ENCODE measurements around the gene PDE11A. TPM values are rescaled to one million over a fixed set of nuclear protein-coding genes. Genes with fewer than 3 reads are reported as not detected.
"Not testable (repeated sequence)": the region's sequence is repeated elsewhere in the genome, so short reads cannot be mapped to it uniquely, and the experiment has no call there.

Gene PDE11A
- polyA plus RNA-seq, 2 of the 4 experiments (the other 2 are of a cell fraction) = 3.6 to 5.6 TPM

DNA sequence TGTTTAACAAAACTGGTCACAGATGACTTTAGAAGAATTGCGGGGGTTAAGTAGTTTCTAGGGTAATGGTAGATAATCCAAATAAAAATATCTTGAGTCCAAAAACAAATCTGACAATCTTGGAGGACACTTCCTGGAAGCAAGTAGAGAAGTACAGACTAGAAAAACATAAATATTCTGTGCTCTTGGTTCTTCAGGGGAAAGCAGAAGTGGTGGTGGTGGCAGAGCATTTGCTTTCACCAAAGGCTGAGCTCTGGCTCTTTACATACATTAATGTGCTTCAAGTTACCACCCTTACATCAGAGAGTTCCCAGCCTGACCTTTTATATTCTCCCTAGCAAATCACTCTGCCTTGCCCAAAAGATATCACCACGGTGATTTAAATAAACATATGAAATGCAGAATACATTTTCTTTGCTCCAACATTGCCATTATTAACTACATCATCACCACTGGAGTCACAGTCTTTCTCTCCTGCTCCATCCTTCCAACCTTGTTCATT is 15.3 kb downstream of the PDE11A start:
- no peak for ATAC-seq
- FAIRE-seq = no peak
- no peaks in the 10 kb centered on the region for H3K4me1 ChIP-seq
- no peak overlapping the region for H3K27ac ChIP-seq
- H3K4me3 ChIP-seq = no peak overlapping the region
- H3K4me2 ChIP-seq = no peak overlapping the region
- TF ChIP-seq, protein P1, sequence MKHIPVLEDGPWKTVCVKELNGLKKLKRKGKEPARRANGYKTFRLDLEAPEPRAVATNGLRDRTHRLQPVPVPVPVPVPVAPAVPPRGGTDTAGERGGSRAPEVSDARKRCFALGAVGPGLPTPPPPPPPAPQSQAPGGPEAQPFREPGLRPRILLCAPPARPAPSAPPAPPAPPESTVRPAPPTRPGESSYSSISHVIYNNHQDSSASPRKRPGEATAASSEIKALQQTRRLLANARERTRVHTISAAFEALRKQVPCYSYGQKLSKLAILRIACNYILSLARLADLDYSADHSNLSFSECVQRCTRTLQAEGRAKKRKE (CRISPR knock-in tag; IDR thresholded peaks at IDR 0.05; ENCODE audit: low read depth) = no peak
- TF ChIP-seq MAFK (IDR thresholded peaks at IDR 0.05; ENCODE audit: partially characterized antibody) (no peak), JUNB (IDR thresholded peaks at IDR 0.05) (no peak), PBX3 (IDR thresholded peaks at IDR 0.05) (no peak), MAZ (IDR thresholded peaks at IDR 0.05; ENCODE audit: borderline replicate concordance, low read depth, low read length) (no peak), KDM5A (IDR thresholded peaks at IDR 0.05) (no peak), KDM1A (IDR thresholded peaks at IDR 0.05; ENCODE audit: low read depth) (no peak), TFCP2L1 (CRISPR knock-in tag; IDR thresholded peaks at IDR 0.05) (no peak), TP53 (CRISPR knock-in tag; IDR thresholded peaks at IDR 0.05) (no peak), CBX2 (IDR thresholded peaks at IDR 0.05; ENCODE audit: borderline replicate concordance, low read depth) (no peak), USF2 (IDR thresholded peaks at IDR 0.05) (no peak), CHD2 (IDR thresholded peaks at IDR 0.05; ENCODE audit: low read length, partially characterized antibody) (no peak), EP300 (IDR thresholded peaks at IDR 0.05) (no peak), BHLHE40 (IDR thresholded peaks at IDR 0.05; ENCODE audit: low read depth, low read length) (no peak), HOXA7 (CRISPR knock-in tag; IDR thresholded peaks at IDR 0.05) (no peak), EHMT2 (IDR thresholded peaks at IDR 0.05; ENCODE audit: low read depth) (no peak), ESRRA (IDR thresholded peaks at IDR 0.05; ENCODE audit: borderline replicate concordance, low read length) (no peak), HOXB5 (CRISPR knock-in tag; IDR thresholded peaks at IDR 0.05) (no peak)
- 43% methylated on average over 2 of the region's 2 CpGs for WGBS (ENCODE audit: missing lambda C conversion rate)
- ChIA-PET POLR2A (no interaction called here), CTCF (no interaction called here)
- no peaks in the 10 kb centered on the region for H3K9me3 ChIP-seq
- DNase-seq (ENCODE audit: low read depth in 1 of 2, low spot score in 1 of 2) = no peak

- ChIA-PET POLR2A (no interaction called here), CTCF (no interaction called here)
- WGBS (ENCODE audit: missing lambda C conversion rate) = 15% methylated on average over 1 of the region's 1 CpG
- FAIRE-seq = no peak
- no peak overlapping the region for H3K4me2 ChIP-seq
- no peak overlapping the region for H3K27ac ChIP-seq
- ATAC-seq = no peak
- no peak overlapping the region for H3K4me3 ChIP-seq
- no peaks in the 10 kb centered on the region for H3K9me3 ChIP-seq
- TF ChIP-seq ZNF302 (CRISPR knock-in tag; IDR thresholded peaks at IDR 0.05) (no peak), CBX2 (IDR thresholded peaks at IDR 0.05; ENCODE audit: borderline replicate concordance, low read depth) (no peak), GATA3 (IDR thresholded peaks at IDR 0.05; ENCODE audit: borderline replicate concordance) (no peak), EHF (CRISPR knock-in tag; IDR thresholded peaks at IDR 0.05) (no peak), RFX5 (IDR thresholded peaks at IDR 0.05) (no peak), CBX8 (IDR thresholded peaks at IDR 0.05) (no peak), RCOR1 (IDR thresholded peaks at IDR 0.05; ENCODE audit: low read depth, low read length) (no peak), MYC (IDR thresholded peaks at IDR 0.05; ENCODE audit: borderline replicate concordance, low read length) (no peak), NR3C1 (IDR thresholded peaks at IDR 0.05) (no peak), HDAC2 (IDR thresholded peaks at IDR 0.05) (no peak), SREBF2 (IDR thresholded peaks at IDR 0.05) (no peak), CHD2 (IDR thresholded peaks at IDR 0.05; ENCODE audit: low read length, partially characterized antibody) (no peak), FOXS1 (CRISPR knock-in tag; IDR thresholded peaks at IDR 0.05) (no peak)
- TF ChIP-seq, protein P2, sequence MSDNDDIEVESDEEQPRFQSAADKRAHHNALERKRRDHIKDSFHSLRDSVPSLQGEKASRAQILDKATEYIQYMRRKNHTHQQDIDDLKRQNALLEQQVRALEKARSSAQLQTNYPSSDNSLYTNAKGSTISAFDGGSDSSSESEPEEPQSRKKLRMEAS (IDR thresholded peaks at IDR 0.05) = no peak
- H3K4me1 ChIP-seq = no peaks in the 10 kb centered on the region
- no peak for DNase-seq (ENCODE audit: low read depth in 1 of 2, low spot score in 1 of 2)
Observed at GRCh38 chr2:178056345-178056744, 16.2 kb downstream of the PDE11A start.

DNA sequence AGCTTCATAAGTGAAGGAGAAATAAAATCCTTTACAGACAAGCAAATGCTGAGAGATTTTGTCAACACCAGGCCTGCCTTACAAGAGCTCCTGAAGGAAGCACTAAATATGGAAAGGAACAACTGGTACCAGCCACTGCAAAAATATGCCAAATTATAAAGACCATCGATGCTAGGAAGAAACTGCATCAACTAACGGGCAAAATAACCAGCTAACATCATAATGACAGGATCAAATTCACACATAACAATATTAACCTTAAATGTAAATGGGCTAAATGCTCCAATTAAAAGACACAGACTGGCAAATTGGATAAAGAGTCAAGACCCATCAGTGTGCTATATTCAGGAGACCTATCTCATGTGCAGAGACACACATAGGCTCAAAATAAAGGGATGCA is 21.3 kb downstream of the PDE11A start:
- H3K4me3 ChIP-seq; H3K4me2 ChIP-seq; ATAC-seq; H3K9me3 ChIP-seq; FAIRE-seq; POLR2A ChIA-PET; CTCF ChIA-PET; H3K27ac ChIP-seq; H3K4me1 ChIP-seq; DNase-seq (ENCODE audit: low read depth in 1 of 2, low spot score in 1 of 2): not testable (repeated sequence)
- 29% methylated on average over 2 of the region's 2 CpGs for WGBS (ENCODE audit: missing lambda C conversion rate)

All from A549 (cell line).